ENCODE data around the gene TNRC18.

The TNRC18 gene

DNA sequence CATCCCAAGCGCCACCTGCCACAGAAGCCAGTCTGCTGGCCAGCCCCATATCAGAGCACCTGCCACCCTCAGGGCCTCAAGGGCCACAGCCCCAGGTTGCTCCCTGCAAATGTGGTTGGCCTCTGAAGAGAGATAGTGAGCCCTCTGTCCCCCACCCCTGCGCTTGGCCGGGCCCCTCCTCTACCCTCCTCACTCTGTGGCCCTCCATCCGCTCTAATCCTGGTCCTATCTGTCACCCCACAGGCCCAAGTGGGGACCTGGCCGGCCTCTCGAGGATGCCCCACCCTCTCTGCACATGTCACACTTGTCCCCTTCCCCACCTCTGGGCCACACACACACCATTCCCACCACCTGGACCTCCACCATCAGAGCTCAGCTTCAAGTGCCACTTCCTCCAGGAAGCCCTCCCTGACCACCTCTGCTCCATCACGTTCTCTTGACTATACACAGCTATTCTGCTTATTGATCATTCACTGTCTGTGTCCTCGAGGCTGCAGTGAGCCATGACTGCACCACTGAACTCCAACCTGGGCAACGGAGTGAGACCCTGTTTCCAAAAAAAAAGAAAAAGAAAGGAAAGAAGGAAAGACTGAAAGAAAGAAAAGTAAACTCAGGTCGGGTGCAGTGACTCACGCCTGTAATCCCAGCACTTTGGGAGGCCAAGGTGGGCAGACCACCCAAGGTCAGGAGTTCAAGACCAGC is 42.4 kb downstream of the TNRC18 start:
- TF ChIP-seq, protein P1, sequence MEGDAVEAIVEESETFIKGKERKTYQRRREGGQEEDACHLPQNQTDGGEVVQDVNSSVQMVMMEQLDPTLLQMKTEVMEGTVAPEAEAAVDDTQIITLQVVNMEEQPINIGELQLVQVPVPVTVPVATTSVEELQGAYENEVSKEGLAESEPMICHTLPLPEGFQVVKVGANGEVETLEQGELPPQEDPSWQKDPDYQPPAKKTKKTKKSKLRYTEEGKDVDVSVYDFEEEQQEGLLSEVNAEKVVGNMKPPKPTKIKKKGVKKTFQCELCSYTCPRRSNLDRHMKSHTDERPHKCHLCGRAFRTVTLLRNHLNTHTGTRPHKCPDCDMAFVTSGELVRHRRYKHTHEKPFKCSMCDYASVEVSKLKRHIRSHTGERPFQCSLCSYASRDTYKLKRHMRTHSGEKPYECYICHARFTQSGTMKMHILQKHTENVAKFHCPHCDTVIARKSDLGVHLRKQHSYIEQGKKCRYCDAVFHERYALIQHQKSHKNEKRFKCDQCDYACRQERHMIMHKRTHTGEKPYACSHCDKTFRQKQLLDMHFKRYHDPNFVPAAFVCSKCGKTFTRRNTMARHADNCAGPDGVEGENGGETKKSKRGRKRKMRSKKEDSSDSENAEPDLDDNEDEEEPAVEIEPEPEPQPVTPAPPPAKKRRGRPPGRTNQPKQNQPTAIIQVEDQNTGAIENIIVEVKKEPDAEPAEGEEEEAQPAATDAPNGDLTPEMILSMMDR (IDR thresholded peaks at IDR 0.05; ENCODE audit: insufficient read depth, missing control alignments): no peak
- no peak for DNase-seq (ENCODE audit: insufficient read length, low spot score)
- no peak for FAIRE-seq

DNA sequence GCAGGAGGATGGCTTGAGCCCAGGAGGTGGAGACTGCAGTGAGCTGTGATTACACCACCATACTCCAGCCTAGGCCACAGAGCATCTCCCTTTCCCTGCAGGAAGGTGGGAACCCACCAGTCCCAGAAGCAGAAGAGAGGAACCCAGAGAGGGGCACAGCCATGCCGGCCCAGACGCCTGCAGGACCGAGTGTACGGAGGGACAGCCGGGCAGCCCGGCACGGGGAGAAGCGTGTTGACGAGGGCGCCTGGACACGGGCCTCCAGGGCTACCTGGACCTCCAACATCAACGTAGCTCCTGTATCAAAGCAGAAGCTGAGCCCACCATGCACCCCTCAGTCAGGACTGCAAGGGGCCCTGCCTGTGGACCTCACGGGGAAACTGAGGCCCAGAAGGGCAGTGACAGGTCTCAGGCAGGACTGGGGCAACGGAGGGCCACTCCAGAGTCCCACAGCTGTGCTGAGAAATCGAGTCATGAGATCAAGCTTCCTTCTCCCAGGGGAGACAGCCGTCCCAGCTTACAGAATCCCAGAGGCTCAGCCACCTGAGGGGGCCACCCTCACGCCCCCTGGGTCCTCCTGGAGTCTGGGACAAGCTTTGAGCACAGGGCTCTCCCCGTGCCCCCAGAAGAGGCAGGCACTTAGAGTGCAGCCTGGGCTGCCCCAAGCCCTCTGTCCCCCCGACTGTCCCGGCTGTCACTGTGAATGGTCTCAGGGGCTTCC is 43.1 kb downstream of the TNRC18 start:
- TF ChIP-seq, protein P1 (IDR thresholded peaks at IDR 0.05; ENCODE audit: insufficient read depth, missing control alignments): no peak
- no peak for FAIRE-seq
- no peak for DNase-seq (ENCODE audit: insufficient read length, low spot score)

DNA sequence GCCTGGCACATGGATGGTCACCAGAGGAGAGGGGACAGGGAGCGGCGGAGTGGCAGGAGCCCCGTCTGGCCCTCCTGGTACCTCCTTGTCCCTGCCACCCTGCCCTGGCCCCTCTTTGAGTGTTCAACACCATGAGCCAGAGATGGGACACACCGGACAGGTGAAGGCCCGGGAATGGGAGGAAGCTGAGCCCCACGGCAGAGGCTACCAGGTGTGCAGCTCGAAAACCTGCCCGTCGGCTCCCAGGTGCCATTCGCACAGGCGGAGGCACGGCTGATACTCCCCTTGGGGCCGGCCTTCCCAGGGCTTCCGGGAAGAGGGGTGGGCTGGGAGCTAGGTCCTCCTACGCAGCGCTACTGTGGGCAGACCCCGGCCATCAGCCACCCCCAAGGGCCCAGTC is 44.1 kb downstream of the TNRC18 start:
- FAIRE-seq: no peak
- TF ChIP-seq, protein P1 (IDR thresholded peaks at IDR 0.05; ENCODE audit: insufficient read depth, missing control alignments): no peak
- DNase-seq (ENCODE audit: insufficient read length, low spot score): no peak

DNA sequence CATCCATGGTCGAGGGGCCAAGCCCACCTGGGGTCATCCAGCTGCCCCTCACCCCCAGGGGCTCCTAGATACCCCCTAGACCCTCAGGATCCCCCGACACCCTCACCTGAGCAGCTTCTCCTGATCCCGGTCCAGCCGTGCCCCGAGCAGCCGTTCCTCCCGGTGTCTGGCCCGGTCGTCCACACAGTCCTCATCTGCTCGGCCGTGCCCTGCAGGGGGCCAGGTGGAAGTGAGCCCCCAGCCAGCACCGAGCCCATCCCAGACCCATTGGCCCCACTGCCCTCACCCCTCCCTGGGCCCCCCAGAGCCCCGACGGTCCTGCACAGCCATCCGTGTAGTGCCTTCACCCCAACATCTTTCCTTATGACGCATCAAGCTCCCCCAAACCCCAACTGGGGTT is 45.8 kb downstream of the TNRC18 start:
- FAIRE-seq (no peak), DNase-seq (ENCODE audit: insufficient read length, low spot score) (no peak)
- TF ChIP-seq, protein P1 (IDR thresholded peaks at IDR 0.05; ENCODE audit: insufficient read depth, missing control alignments): no peak

DNA sequence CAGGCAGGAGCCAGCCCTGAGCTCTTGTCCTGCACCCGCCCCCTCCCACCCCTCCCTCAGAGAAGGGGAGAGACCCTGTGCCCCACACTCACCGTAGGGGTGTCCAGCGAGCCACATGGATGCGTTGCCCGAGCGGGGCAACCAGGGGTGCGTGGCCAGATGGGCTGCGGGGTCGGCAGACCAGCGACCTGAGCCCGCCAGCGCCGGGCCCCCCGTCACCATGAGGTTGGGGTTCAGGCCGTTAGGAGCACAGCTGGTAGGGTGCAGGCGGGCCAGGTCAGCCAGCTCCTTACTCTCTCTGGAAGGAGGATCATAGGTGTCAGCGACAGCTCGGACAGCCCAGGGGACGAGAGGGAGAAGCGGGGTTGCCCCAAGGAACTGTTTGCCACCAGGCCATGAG is 46.4 kb downstream of the TNRC18 start:
- no peak for FAIRE-seq
- TF ChIP-seq, protein P1 (IDR thresholded peaks at IDR 0.05; ENCODE audit: insufficient read depth, missing control alignments): no peak
- DNase-seq (ENCODE audit: insufficient read length, low spot score): no peak

DNA sequence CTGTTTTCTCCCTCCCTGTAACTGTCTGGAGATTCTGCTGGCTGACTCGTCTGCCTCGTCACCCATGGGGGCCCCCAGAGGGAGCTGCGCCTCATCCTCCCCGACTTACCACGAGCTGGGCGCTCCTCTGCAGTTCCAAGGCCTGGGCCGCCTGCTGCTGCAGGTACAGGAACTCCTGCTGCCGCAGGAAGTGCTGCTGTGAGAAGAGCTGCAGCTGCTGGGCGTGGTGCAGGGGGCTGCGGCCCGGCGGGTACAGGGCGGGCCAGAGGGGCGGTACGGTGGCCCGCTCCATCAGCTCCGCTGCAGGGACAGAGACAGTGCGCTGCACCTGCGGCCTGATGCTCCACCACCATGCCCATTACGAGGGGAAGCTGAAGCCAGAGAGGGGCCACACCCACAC is 47.7 kb downstream of the TNRC18 start:
- TF ChIP-seq, protein P1 (IDR thresholded peaks at IDR 0.05; ENCODE audit: insufficient read depth, missing control alignments): no peak
- FAIRE-seq (no peak), DNase-seq (ENCODE audit: insufficient read length, low spot score) (no peak)

DNA sequence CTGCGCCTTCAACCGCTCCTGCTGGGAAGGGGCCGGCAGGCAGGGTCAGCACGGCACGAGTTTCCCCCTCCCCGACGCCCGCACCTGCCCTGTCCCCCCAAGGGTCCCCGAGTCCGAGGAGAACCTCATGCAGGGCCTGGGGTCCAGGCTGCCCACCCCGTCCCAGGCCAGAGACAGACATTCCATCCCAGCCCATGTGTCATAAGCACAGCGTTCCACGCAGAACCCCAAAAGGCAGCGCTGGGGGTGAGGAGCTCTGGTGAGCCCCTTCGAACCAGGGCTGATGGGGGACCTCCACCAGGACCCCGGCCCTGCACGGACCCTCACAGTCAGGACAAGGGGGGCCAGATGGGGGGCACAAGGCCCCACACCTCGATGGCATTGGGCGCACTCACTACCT is 49.2 kb downstream of the TNRC18 start:
- DNase-seq (ENCODE audit: insufficient read length, low spot score) (no peak), FAIRE-seq (no peak)
- TF ChIP-seq, protein P1 (IDR thresholded peaks at IDR 0.05; ENCODE audit: insufficient read depth, missing control alignments): no peak
